Tibial nerve (tissue), 4 donors: Measurements from ENCODE around the gene TVP23A. TPM values are rescaled to one million over a fixed set of nuclear protein-coding genes. Genes with fewer than 3 reads are reported as not detected.
A peak's percentile ranks its signal among the peaks of the same experiment; 100 is the strongest.
"Not testable (repeated sequence)": the region's sequence is repeated elsewhere in the genome, so short reads cannot be mapped to it uniquely, and the experiment has no call there.

Source experiments
- DNase-seq, 2 donors: peaks; one replicate each; pipeline ENCODE4 v3.0.0-alpha.2; 2019; ENCODE audit warnings: low spot score in 2 of 2
- H3K27ac ChIP-seq, 4 donors: fragments of 200-600 bp; sonication (generic) in 3 of 4; one replicate each; pipeline ENCODE4 v1.5.1; 2017 to 2019; ENCODE audit warnings: mild to moderate bottlenecking in 1 of 4
- H3K27me3 ChIP-seq, 2 donors: fragments of 200-600 bp; sonication (generic) in 1 of 2; one replicate each; pipeline versions ENCODE4 v1.5.1 to v1.6.0; 2017 to 2019
- H3K36me3 ChIP-seq, 3 donors: fragments of 200-600 bp; sonication (generic); one replicate each; pipeline ENCODE4 v1.5.1; 2018 to 2019
- H3K4me1 ChIP-seq, 4 donors: fragments of 200-600 bp; sonication (generic) in 3 of 4; one replicate each; pipeline ENCODE4 v1.5.1; 2017 to 2019
- H3K4me3 ChIP-seq, 4 donors: fragments of 200-600 bp; sonication (generic) in 3 of 4; one replicate each; pipeline ENCODE4 v1.5.1; 2017 to 2019; ENCODE audit warnings: mild to moderate bottlenecking in 1 of 4, moderate library complexity in 1 of 4
- H3K9me3 ChIP-seq, 4 donors: fragments of 200-600 bp; sonication (generic) in 3 of 4; one replicate each; pipeline ENCODE4 v1.5.1; 2017 to 2019
- EP300 ChIP-seq, 2 donors: sonication (generic); formaldehyde crosslinking; IDR thresholded peaks; one replicate each; pipeline ENCODE4 v1.6.1; 2017; ENCODE audit warnings: antibody characterized with exemption in 2 of 2, mild to moderate bottlenecking in 1 of 2
- POLR2A ChIP-seq, 2 donors: fragments of 450-650 bp; IDR thresholded peaks; one replicate each; pipeline ENCODE4 v1.6.1; 2017; ENCODE audit warnings: antibody characterized with exemption in 2 of 2, mild to moderate bottlenecking in 2 of 2, moderate library complexity in 2 of 2
- WGBS, 2 donors: methylation state at CpG; one replicate each; pipeline ENCODE4 v1.1.5; 2018; 5-methylcytosine and 5-hydroxymethylcytosine counted together
- total RNA-seq, 4 donors: library from RNA; depleted of rRNA; stranded (reverse); fragments of >200 nt; gene quantifications; one replicate each; pipeline ENCODE4 v1.1.0, GENCODE V29; 2016
- TF ChIP-seq, protein P1 (sequence below), 5 experiments: fragments of 200-600 bp in 3 of 5; fragments of 450-650 bp in 2 of 5; sonication (generic) in 3 of 5; IDR thresholded peaks; one replicate each; pipeline ENCODE4 v1.5.1; 2016 to 2019; ENCODE audit warnings: antibody characterized with exemption in 5 of 5, mild to moderate bottlenecking in 3 of 5, moderate library complexity in 2 of 5

TVP23A gene
- total RNA-seq, 4 donors from 2014 or later = 0.20 to 3.1 (median 0.60) TPM; not detected in 1

DNA sequence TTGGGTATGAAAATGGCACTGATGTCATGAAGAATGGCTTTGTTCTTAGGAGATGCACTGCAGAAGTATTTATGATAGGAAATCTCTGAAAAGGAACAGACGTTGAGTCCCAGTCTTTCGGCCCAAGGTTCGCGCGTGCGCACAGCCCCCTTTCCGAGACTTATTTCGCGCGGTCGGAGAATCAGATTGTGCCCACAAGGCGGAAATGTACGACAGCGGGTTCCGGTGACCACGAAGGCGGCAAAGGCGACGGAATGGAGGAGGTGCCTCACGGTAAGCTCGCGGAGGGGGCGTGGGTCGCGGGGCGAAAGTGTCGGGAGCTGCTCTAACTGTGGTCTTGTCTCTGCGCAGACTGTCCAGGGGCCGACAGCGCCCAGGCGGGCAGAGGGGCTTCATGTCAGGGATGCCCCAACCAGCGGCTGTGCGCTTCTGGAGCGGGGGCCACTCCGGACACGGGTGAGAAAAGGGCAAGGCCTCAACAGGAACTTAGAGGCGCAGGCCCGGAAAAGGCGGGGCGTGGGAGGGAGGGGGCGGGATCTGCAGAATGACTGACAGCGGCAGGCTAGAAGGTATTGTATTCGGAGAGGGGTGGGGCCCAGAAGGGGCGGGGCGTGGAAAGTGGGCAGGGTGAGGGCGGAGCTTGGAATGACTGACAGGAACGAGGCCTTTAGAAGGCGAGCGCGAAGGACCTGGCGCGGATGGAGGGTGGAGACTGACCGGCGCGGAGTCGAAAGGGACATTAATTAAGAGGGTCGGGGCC lies 74.8 kb downstream of the TVP23A start, which contains the start of gene NUBP1:
TSS of gene NUBP1 (plus strand) at position 233 of the 760 bp plus-strand sequence. CDS start at position 255, 22 bp downstream.
- peaks cover 0 to 22% (median 12%) of the 10 kb centered on the region in 4 donors for H3K4me1 ChIP-seq
- peak; percentile 100 for DNase-seq
- peak; percentile 60 to 94 for TF ChIP-seq POLR2A (IDR thresholded peaks at IDR 0.05)
- peak; percentile 91 to 94 for TF ChIP-seq EP300 (IDR thresholded peaks at IDR 0.05)
- TF ChIP-seq, protein P1, sequence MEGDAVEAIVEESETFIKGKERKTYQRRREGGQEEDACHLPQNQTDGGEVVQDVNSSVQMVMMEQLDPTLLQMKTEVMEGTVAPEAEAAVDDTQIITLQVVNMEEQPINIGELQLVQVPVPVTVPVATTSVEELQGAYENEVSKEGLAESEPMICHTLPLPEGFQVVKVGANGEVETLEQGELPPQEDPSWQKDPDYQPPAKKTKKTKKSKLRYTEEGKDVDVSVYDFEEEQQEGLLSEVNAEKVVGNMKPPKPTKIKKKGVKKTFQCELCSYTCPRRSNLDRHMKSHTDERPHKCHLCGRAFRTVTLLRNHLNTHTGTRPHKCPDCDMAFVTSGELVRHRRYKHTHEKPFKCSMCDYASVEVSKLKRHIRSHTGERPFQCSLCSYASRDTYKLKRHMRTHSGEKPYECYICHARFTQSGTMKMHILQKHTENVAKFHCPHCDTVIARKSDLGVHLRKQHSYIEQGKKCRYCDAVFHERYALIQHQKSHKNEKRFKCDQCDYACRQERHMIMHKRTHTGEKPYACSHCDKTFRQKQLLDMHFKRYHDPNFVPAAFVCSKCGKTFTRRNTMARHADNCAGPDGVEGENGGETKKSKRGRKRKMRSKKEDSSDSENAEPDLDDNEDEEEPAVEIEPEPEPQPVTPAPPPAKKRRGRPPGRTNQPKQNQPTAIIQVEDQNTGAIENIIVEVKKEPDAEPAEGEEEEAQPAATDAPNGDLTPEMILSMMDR (IDR thresholded peaks at IDR 0.05) = peak in 2 of 5 experiments; percentile 53 to 62
- no peaks in the 10 kb centered on the region for H3K9me3 ChIP-seq
- peak within 1 kb of the TSS; percentile 43 to 77 (median 68) for H3K4me3 ChIP-seq
- H3K36me3 ChIP-seq = peaks cover 0 to 20% (median 0%) of the 10 kb centered on the region in 3 donors
- WGBS, 2 donors = 0 to 1% methylated on average over 56 to 57 of the region's 57 CpGs
- no peaks in the 10 kb centered on the region for H3K27me3 ChIP-seq
- H3K27ac ChIP-seq = peak within 1 kb of the TSS; percentile 93 to 98 (median 97)

DNA sequence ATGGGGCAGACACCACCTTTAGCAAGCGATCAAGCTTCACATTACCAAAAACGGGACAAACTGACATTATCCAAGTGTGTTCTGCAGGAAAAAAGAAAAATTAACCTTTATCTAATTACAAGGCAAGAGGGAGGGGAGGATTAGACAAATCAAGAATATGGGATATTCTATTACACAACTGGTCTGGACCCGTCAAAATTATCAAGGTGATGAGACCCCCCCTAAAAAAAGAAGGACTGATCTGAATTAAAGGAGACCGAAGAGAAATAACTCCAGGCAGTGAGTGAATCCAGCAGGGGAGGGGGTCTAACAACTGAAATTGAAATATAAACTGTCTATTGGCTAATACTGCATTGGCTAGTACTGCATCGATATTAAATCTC lies 75.4 kb downstream of the TVP23A start:
- H3K36me3 ChIP-seq = peaks cover 0 to 15% (median 0%) of the 10 kb centered on the region in 3 donors
- DNase-seq = no peak
- H3K27ac ChIP-seq = peak overlapping the region; percentile 93 to 98 (median 97)
- H3K27me3 ChIP-seq = no peaks in the 10 kb centered on the region
- H3K9me3 ChIP-seq = no peaks in the 10 kb centered on the region
- peaks cover 0 to 27% (median 17%) of the 10 kb centered on the region in 4 donors for H3K4me1 ChIP-seq
- 28 to 33% methylated on average over 5 of the region's 5 CpGs for WGBS, 2 donors
- TF ChIP-seq EP300 (IDR thresholded peaks at IDR 0.05) (no peak), POLR2A (IDR thresholded peaks at IDR 0.05) (no peak)
- TF ChIP-seq, protein P1 (IDR thresholded peaks at IDR 0.05) = no peak
- peak overlapping the region in 3 of 4 donors; percentile 61 to 77 (median 76) for H3K4me3 ChIP-seq

DNA sequence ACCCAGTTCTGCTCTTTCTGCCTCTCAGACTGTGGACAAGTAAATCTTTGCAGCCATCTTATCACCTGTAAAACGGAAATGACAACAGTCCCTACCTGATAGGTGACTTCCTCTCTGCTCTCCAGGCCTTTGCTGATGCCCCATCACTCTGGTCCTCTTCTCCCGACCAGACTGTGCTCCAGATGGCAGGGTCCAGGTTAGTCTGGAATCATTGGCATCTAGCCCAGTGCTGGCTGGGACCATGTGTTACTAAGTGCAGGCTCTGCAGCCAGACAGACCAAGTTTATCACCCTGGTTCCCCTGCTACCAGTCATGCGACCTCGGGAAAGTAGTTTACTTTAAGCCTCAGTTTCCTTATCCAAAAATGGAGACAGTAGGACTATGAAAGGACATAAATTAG lies 76.8 kb downstream of the TVP23A start:
- no peak overlapping the region for H3K4me3 ChIP-seq
- H3K27ac ChIP-seq = no peak overlapping the region
- peaks cover 0 to under 1% (median 0%) of the 10 kb centered on the region in 3 donors for H3K36me3 ChIP-seq
- TF ChIP-seq, protein P1 (IDR thresholded peaks at IDR 0.05) = no peak
- TF ChIP-seq POLR2A (IDR thresholded peaks at IDR 0.05) (no peak), EP300 (IDR thresholded peaks at IDR 0.05) (no peak)
- no peaks in the 10 kb centered on the region for H3K27me3 ChIP-seq
- H3K4me1 ChIP-seq = peaks cover 0 to 41% (median 27%) of the 10 kb centered on the region in 4 donors
- DNase-seq = no peak
- H3K9me3 ChIP-seq = no peaks in the 10 kb centered on the region
- WGBS, 2 donors = 73 to 76% methylated on average over 4 of the region's 4 CpGs

DNA sequence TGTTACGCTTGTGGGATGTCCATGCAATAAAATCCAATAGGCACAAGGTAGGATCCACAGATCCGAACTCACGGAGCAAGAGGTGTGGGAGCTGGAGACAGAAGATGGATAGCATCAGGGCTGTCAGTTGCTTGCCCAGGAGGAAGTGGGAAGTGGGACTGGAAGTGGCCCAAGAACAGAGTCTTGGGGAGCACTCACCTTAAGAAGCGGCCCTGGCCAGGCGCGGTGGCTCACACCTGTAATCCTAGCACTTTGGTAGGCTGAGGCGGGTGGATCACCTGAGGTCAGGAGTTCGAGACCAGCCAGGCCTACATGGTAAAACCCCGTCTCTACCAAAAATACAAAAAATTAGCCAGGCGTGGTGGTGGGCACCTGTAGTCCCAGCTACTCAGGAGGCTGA lies 77.3 kb downstream of the TVP23A start:
- not testable (repeated sequence) for H3K9me3 ChIP-seq, H3K27me3 ChIP-seq, DNase-seq, H3K27ac ChIP-seq, H3K4me3 ChIP-seq, H3K36me3 ChIP-seq
- H3K4me1 ChIP-seq = peaks cover 0 to 43% (median 27%) of the 10 kb centered on the region in 4 donors
- WGBS, 2 donors = 94 to 97% methylated on average over 10 of the region's 10 CpGs

DNA sequence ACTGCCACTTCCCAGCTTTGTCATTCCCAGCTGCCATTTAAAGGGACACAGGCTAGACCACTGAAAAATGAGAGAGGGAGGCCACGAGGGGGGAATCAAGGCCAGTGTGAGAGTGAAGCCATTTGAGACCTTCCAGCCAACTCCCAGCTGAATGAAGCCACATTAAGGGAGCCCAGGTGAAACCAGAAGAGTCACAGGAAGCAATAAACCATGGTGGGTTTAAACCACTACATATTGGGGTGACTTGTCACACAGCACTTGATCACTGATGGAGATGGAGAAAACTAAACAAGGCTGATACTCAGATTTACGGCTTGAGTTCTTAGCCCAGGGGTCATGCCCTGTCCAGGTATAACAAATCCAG lies 77.8 kb downstream of the TVP23A start:
- H3K4me3 ChIP-seq = no peak overlapping the region
- peak overlapping the region in 1 of 4 donors; percentile 0 for H3K27ac ChIP-seq
- H3K9me3 ChIP-seq = no peaks in the 10 kb centered on the region
- H3K4me1 ChIP-seq = peaks cover 0 to 43% (median 27%) of the 10 kb centered on the region in 4 donors
- 87 to 92% methylated on average over 2 of the region's 2 CpGs for WGBS, 2 donors
- no peak for DNase-seq
- TF ChIP-seq EP300 (IDR thresholded peaks at IDR 0.05) (no peak), POLR2A (IDR thresholded peaks at IDR 0.05) (no peak)
- TF ChIP-seq, protein P1 (IDR thresholded peaks at IDR 0.05) = no peak
- H3K36me3 ChIP-seq = no peaks in the 10 kb centered on the region
- H3K27me3 ChIP-seq = no peaks in the 10 kb centered on the region
